ENCODE measurements around the gene ELMO3.
A peak's percentile ranks its signal among the peaks of the same experiment; 100 is the strongest.

ELMO3 gene

GRCh38 chr16:67202956-67203493 lies 4.1 kb downstream of the ELMO3 start:
- Mint-ChIP-seq H3K36me3 (ENCODE audit: low read depth) (peaks cover 15% of the 10 kb centered on the region), H3K27ac (no peak overlapping the region), H3K9me3 (no peaks in the 10 kb centered on the region), H3K4me1 (ENCODE audit: low read depth) (no peaks in the 10 kb centered on the region), H3K4me3 (no peak overlapping the region), H3K27me3 (ENCODE audit: low read depth) (no peaks in the 10 kb centered on the region)
- no peak for DNase-seq (ENCODE audit: low spot score)

GRCh38 chr16:67204076-67204475 lies 5.1 kb downstream of the ELMO3 start:
- H3K36me3 Mint-ChIP-seq (ENCODE audit: low read depth) = peaks cover 9% of the 10 kb centered on the region
- no peaks in the 10 kb centered on the region for H3K9me3 Mint-ChIP-seq
- no peak overlapping the region for H3K27ac Mint-ChIP-seq
- no peak for DNase-seq (ENCODE audit: low spot score)
- no peaks in the 10 kb centered on the region for H3K4me1 Mint-ChIP-seq (ENCODE audit: low read depth)
- no peaks in the 10 kb centered on the region for H3K27me3 Mint-ChIP-seq (ENCODE audit: low read depth)
- H3K4me3 Mint-ChIP-seq = no peak overlapping the region

GRCh38 chr16:67206129-67206837 lies 7.4 kb downstream of the ELMO3 start:
- H3K4me1 Mint-ChIP-seq (ENCODE audit: low read depth) = no peaks in the 10 kb centered on the region
- H3K4me3 Mint-ChIP-seq = no peak overlapping the region
- H3K27ac Mint-ChIP-seq = no peak overlapping the region
- peaks cover 4% of the 10 kb centered on the region for H3K36me3 Mint-ChIP-seq (ENCODE audit: low read depth)
- no peak for DNase-seq (ENCODE audit: low spot score)
- H3K9me3 Mint-ChIP-seq = no peaks in the 10 kb centered on the region
- no peaks in the 10 kb centered on the region for H3K27me3 Mint-ChIP-seq (ENCODE audit: low read depth)

- no peaks in the 10 kb centered on the region for H3K27me3 Mint-ChIP-seq (ENCODE audit: low read depth)
- no peak overlapping the region for H3K27ac Mint-ChIP-seq
- no peaks in the 10 kb centered on the region for H3K4me1 Mint-ChIP-seq (ENCODE audit: low read depth)
Measured at GRCh38 chr16:67206838-67207248, 7.9 kb downstream of the ELMO3 start.

GRCh38 chr16:67207249-67208091 lies 8.5 kb downstream of the ELMO3 start:
- Mint-ChIP-seq H3K27ac (no peak overlapping the region), H3K36me3 (ENCODE audit: low read depth) (peaks cover 4% of the 10 kb centered on the region), H3K27me3 (ENCODE audit: low read depth) (no peaks in the 10 kb centered on the region), H3K9me3 (no peaks in the 10 kb centered on the region), H3K4me1 (ENCODE audit: low read depth) (no peaks in the 10 kb centered on the region), H3K4me3 (no peak overlapping the region)
- DNase-seq (ENCODE audit: low spot score) = no peak

More at GRCh38 chr16:67206838-67207248, 7.9 kb downstream of the ELMO3 start:
- DNase-seq (ENCODE audit: low spot score) = no peak
- no peak overlapping the region for H3K4me3 Mint-ChIP-seq
- H3K9me3 Mint-ChIP-seq = no peaks in the 10 kb centered on the region
- peaks cover 4% of the 10 kb centered on the region for H3K36me3 Mint-ChIP-seq (ENCODE audit: low read depth)

- Mint-ChIP-seq H3K9me3 (no peaks in the 10 kb centered on the region), H3K36me3 (ENCODE audit: low read depth) (peaks cover 4% of the 10 kb centered on the region), H3K4me3 (no peak overlapping the region), H3K4me1 (ENCODE audit: low read depth) (no peaks in the 10 kb centered on the region), H3K27me3 (ENCODE audit: low read depth) (no peaks in the 10 kb centered on the region), H3K27ac (no peak overlapping the region)
- DNase-seq (ENCODE audit: low spot score) = no peak
Measured at GRCh38 chr16:67208154-67208896, 9.4 kb downstream of the ELMO3 start.

GRCh38 chr16:67209565-67209964 lies 10.6 kb downstream of the ELMO3 start:
- H3K4me3 Mint-ChIP-seq = no peak overlapping the region
- no peaks in the 10 kb centered on the region for H3K27me3 Mint-ChIP-seq (ENCODE audit: low read depth)
- no peaks in the 10 kb centered on the region for H3K36me3 Mint-ChIP-seq (ENCODE audit: low read depth)
- no peaks in the 10 kb centered on the region for H3K4me1 Mint-ChIP-seq (ENCODE audit: low read depth)
- peak overlapping the region; percentile 41 for H3K27ac Mint-ChIP-seq
- no peaks in the 10 kb centered on the region for H3K9me3 Mint-ChIP-seq
- DNase-seq (ENCODE audit: low spot score) = no peak

GRCh38 chr16:67210069-67210937 lies 11.4 kb downstream of the ELMO3 start:
- Mint-ChIP-seq H3K4me3 (no peak overlapping the region), H3K9me3 (no peaks in the 10 kb centered on the region), H3K4me1 (ENCODE audit: low read depth) (no peaks in the 10 kb centered on the region), H3K27ac (no peak overlapping the region), H3K36me3 (ENCODE audit: low read depth) (no peaks in the 10 kb centered on the region), H3K27me3 (ENCODE audit: low read depth) (no peaks in the 10 kb centered on the region)
- DNase-seq (ENCODE audit: low spot score) = no peak

- no peaks in the 10 kb centered on the region for H3K27me3 Mint-ChIP-seq (ENCODE audit: low read depth)
- H3K4me1 Mint-ChIP-seq (ENCODE audit: low read depth) = no peaks in the 10 kb centered on the region
- DNase-seq (ENCODE audit: low spot score) = no peak
- no peak overlapping the region for H3K4me3 Mint-ChIP-seq
- H3K9me3 Mint-ChIP-seq = no peaks in the 10 kb centered on the region
- no peak overlapping the region for H3K27ac Mint-ChIP-seq
- H3K36me3 Mint-ChIP-seq (ENCODE audit: low read depth) = no peaks in the 10 kb centered on the region
Measured at GRCh38 chr16:67211674-67212073, 12.7 kb downstream of the ELMO3 start.

- DNase-seq (ENCODE audit: low spot score) = no peak
- no peaks in the 10 kb centered on the region for H3K36me3 Mint-ChIP-seq (ENCODE audit: low read depth)
- no peaks in the 10 kb centered on the region for H3K27me3 Mint-ChIP-seq (ENCODE audit: low read depth)
- H3K4me3 Mint-ChIP-seq = no peak overlapping the region
- H3K9me3 Mint-ChIP-seq = no peaks in the 10 kb centered on the region
- no peaks in the 10 kb centered on the region for H3K4me1 Mint-ChIP-seq (ENCODE audit: low read depth)
- no peak overlapping the region for H3K27ac Mint-ChIP-seq
Measured at GRCh38 chr16:67212766-67213165, 13.8 kb downstream of the ELMO3 start.

GRCh38 chr16:67213197-67214019 lies 14.5 kb downstream of the ELMO3 start:
- no peaks in the 10 kb centered on the region for H3K9me3 Mint-ChIP-seq
- DNase-seq (ENCODE audit: low spot score) = no peak
- no peaks in the 10 kb centered on the region for H3K27me3 Mint-ChIP-seq (ENCODE audit: low read depth)
- H3K4me1 Mint-ChIP-seq (ENCODE audit: low read depth) = no peaks in the 10 kb centered on the region
- H3K27ac Mint-ChIP-seq = no peak overlapping the region
- H3K36me3 Mint-ChIP-seq (ENCODE audit: low read depth) = no peaks in the 10 kb centered on the region
- H3K4me3 Mint-ChIP-seq = no peak overlapping the region

GRCh38 chr16:67215706-67216105 lies 16.8 kb downstream of the ELMO3 start:
- Mint-ChIP-seq H3K9me3 (no peaks in the 10 kb centered on the region), H3K36me3 (ENCODE audit: low read depth) (no peaks in the 10 kb centered on the region), H3K27ac (no peak overlapping the region), H3K27me3 (ENCODE audit: low read depth) (no peaks in the 10 kb centered on the region), H3K4me1 (ENCODE audit: low read depth) (no peaks in the 10 kb centered on the region), H3K4me3 (no peak overlapping the region)
- DNase-seq (ENCODE audit: low spot score) = no peak

All from T-helper 2 cell treated with Interferon-gamma antibody and Interleukin-4, amounts not matched to agents 5 μg/mL and 100 μg/mL, for 36 hours (primary cell).